ENCODE data around the gene EGFL7.

DNA sequence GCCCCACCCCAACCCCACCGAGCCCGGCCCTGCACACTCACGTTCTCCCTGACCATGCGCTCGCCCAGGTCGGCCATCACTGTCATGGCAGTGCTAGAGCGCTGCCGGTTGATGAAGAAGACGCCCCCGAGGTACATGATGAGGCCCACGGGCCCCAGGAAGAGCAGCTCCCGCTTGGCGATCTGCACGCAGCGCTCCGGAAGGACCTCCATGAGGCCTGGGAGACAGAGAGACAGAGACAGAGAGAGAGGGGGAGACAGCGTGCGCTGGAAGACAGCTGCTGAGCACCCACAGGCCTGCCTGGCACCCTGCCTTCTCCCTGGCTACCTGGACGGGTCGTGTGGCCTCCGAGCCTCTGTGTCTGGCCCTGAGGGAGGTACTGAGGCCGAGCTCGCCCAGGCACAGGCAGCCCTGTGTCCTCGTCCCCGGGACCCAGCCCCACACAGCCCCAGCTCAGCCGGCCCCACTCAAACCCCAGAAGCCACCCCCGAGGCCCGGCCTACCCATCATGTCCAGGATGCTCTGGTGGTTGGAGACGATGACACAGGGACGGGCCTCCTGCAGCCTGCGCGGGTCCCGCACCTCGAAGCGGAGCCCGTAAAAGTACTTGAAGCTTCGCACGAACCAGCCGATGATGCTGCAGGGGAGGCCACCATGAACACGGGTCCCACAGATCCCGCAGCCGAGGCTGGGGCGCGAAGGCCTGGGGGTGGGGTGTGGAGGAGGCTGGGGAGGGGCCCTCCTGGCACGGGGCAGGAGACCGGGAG lies 14.4 kb downstream of the EGFL7 start:
- no peak for TF ChIP-seq CTCF (conservative IDR thresholded peaks at IDR 0.05)
- TF ChIP-seq EZH2 (IDR thresholded peaks at IDR 0.05; ENCODE audit: low read depth) = no peak
